H1 (cell line): ENCODE data around the gene OR10J5. TPM values are rescaled to one million over a fixed set of nuclear protein-coding genes. Genes with fewer than 3 reads are reported as not detected.

Source experiments
- CTCF ChIA-PET: fragments of 300-600 bp; sonication (Branson Sonifier 250); formaldehyde crosslinking; loops from one replicate; lab custom pipeline; 2021; ENCODE audit not compliant: partially characterized antibody; lab: Charles Lee
- POLR2A ChIA-PET: fragments of 300-600 bp; sonication (Branson Sonifier 250); formaldehyde crosslinking; loops from one replicate; lab custom pipeline; 2021; ENCODE audit warnings: inconsistent platforms; ENCODE audit not compliant: partially characterized antibody; lab: Charles Lee
- DNase-seq, 2 experiments: peaks; one replicate each; pipeline versions ENCODE4 v3.0.0 to v3.0.0-alpha.2; 2010 to 2022; ENCODE audit warnings: low spot score in 2 of 2, low read depth in 1 of 2, mixed read lengths in 1 of 2
- FAIRE-seq: peaks from 2 replicates; lab custom pipeline; 2011; peaks lifted over from hg19 to GRCh38; lab: Jason Lieb, UNC
- H2AFZ ChIP-seq: 2 replicates; pipeline ENCODE4 v1.8.1; 2012; ENCODE audit warnings: low read length, inconsistent platforms
- H2AK5ac ChIP-seq: 2 replicates; pipeline ENCODE4 v1.6.1; 2013; ENCODE audit warnings: low read depth, low read length
- H2BK120ac ChIP-seq: replicated peaks from 2 replicates; pipeline ENCODE3; 2013; ENCODE audit warnings: low read depth, low read length, inconsistent platforms
- H2BK12ac ChIP-seq: 2 replicates; pipeline ENCODE4 v1.6.1; 2013; ENCODE audit warnings: low read depth, low read length
- H2BK15ac ChIP-seq: 2 replicates; pipeline ENCODE4 v1.6.1; 2013; ENCODE audit warnings: low read length
- H2BK20ac ChIP-seq: 2 replicates; pipeline ENCODE4 v1.6.1; 2013; ENCODE audit warnings: low read length
- H2BK5ac ChIP-seq: 2 replicates; pipeline ENCODE4 v1.6.1; 2013; ENCODE audit warnings: low read depth, low read length
- H3K14ac ChIP-seq: 2 replicates; pipeline ENCODE4 v1.6.1; 2013; ENCODE audit warnings: inconsistent platforms; ENCODE audit not compliant: insufficient read length
- H3K18ac ChIP-seq: 2 replicates; pipeline ENCODE4 v1.6.1; 2013; ENCODE audit warnings: low read length; ENCODE audit errors: extremely low read depth
- H3K23ac ChIP-seq: 2 replicates; pipeline ENCODE4 v1.6.1; 2013; ENCODE audit warnings: inconsistent platforms; ENCODE audit not compliant: insufficient read length
- H3K23me2 ChIP-seq: 2 replicates; pipeline ENCODE4 v1.6.1; 2013; ENCODE audit warnings: low read depth, low read length
- H3K27ac ChIP-seq: 2 replicates; pipeline ENCODE4 v1.6.1; 2011; ENCODE audit warnings: low read depth, low read length, inconsistent platforms
- H3K27me3 ChIP-seq, 4 experiments: replicated peaks in 1 of 4; 1 replicate in 1 of 4; 2 replicates in 3 of 4; pipeline versions ENCODE4 v1.6.1 to v1.8.1; 2011 to 2013; ENCODE audit warnings: low read length in 3 of 4, mild to moderate bottlenecking in 3 of 4, inconsistent platforms in 2 of 4, mixed read lengths in 2 of 4, moderate library complexity in 1 of 4; ENCODE audit not compliant: control insufficient read depth in 3 of 4, insufficient read depth in 3 of 4; ENCODE audit errors: extremely low read depth in 1 of 4
- H3K36me3 ChIP-seq, 4 experiments: 2 replicates each; pipeline versions ENCODE4 v1.6.1 to v1.8.1; 2011 to 2013; ENCODE audit warnings: mild to moderate bottlenecking in 4 of 4, low read length in 3 of 4, moderate library complexity in 2 of 4, control low read depth in 1 of 4, inconsistent platforms in 1 of 4; ENCODE audit not compliant: insufficient read depth in 4 of 4, control insufficient read depth in 2 of 4
- H3K4ac ChIP-seq: replicated peaks from 2 replicates; pipeline ENCODE3; 2013; ENCODE audit warnings: low read length, low read depth, mixed read lengths, inconsistent platforms; ENCODE audit not compliant: insufficient read length
- H3K4me1 ChIP-seq, 4 experiments: replicated peaks in 1 of 4; 1 replicate in 1 of 4; 2 replicates in 3 of 4; pipeline versions ENCODE4 v1.6.1 to v1.8.1; 2011 to 2013; ENCODE audit warnings: low read length in 3 of 4, inconsistent platforms in 2 of 4, mixed read lengths in 1 of 4; ENCODE audit not compliant: insufficient read depth in 4 of 4, control insufficient read depth in 3 of 4
- H3K4me2 ChIP-seq, 2 experiments: 2 replicates each; pipeline versions ENCODE4 v1.6.1 to v1.8.1; 2011 to 2013; ENCODE audit warnings: low read depth in 2 of 2, low read length in 2 of 2, control low read depth in 1 of 2, inconsistent platforms in 1 of 2, mild to moderate bottlenecking in 1 of 2; ENCODE audit not compliant: insufficient read depth in 1 of 2
- H3K4me3 ChIP-seq, 4 experiments: fragments of 200-600, 300-600 bp in 1 of 4; sonication (generic), shearing (Covaris generic), sonication (Bioruptor Twin) in 1 of 4; 2 replicates each; pipeline versions ENCODE4 v1.5.1 to v1.8.1; 2011 to 2016; ENCODE audit warnings: low read length in 4 of 4, low read depth in 3 of 4, control low read depth in 2 of 4, inconsistent platforms in 2 of 4, mild to moderate bottlenecking in 2 of 4, mixed read lengths in 1 of 4, moderate library complexity in 1 of 4; ENCODE audit not compliant: insufficient read depth in 2 of 4; ENCODE audit errors: extremely low read depth in 1 of 4
- H3K56ac ChIP-seq: replicated peaks from 2 replicates; pipeline ENCODE3; 2013; ENCODE audit warnings: low read depth, mild to moderate bottlenecking, mixed read lengths, low read length, inconsistent platforms; ENCODE audit not compliant: insufficient read length
- H3K79me1 ChIP-seq: 2 replicates; pipeline ENCODE4 v1.6.1; 2013; ENCODE audit warnings: low read depth, low read length, control low read depth
- H3K79me2 ChIP-seq, 2 experiments: 2 replicates each; pipeline versions ENCODE4 v1.6.1 to v1.8.1; 2012 to 2013; ENCODE audit warnings: low read length in 2 of 2, mild to moderate bottlenecking in 2 of 2, inconsistent platforms in 1 of 2; ENCODE audit not compliant: insufficient read depth in 2 of 2, control insufficient read depth in 1 of 2
- H3K9ac ChIP-seq, 4 experiments: replicated peaks in 1 of 4; 1 replicate in 1 of 4; 2 replicates in 3 of 4; pipeline versions ENCODE4 v1.6.1 to v1.8.1; 2011 to 2013; ENCODE audit warnings: low read depth in 3 of 4, low read length in 3 of 4, control low read depth in 2 of 4, mild to moderate bottlenecking in 2 of 4, moderate library complexity in 2 of 4, inconsistent platforms in 1 of 4; ENCODE audit errors: extremely low read depth in 1 of 4
- H3K9me3 ChIP-seq, 2 experiments: 2 replicates each; pipeline versions ENCODE4 v1.6.1 to v1.8.1; 2012 to 2013; ENCODE audit warnings: mild to moderate bottlenecking in 2 of 2, moderate library complexity in 2 of 2, control low read depth in 1 of 2, inconsistent platforms in 1 of 2, low read depth in 1 of 2, low read length in 1 of 2, mixed read lengths in 1 of 2; ENCODE audit not compliant: insufficient read depth in 2 of 2
- H4K20me1 ChIP-seq, 2 experiments: replicated peaks in 1 of 2; 2 replicates each; pipeline versions ENCODE3 to v1.8.1; 2011 to 2013; ENCODE audit warnings: inconsistent platforms in 2 of 2, low read length in 2 of 2, mild to moderate bottlenecking in 1 of 2; ENCODE audit not compliant: insufficient read depth in 2 of 2, control insufficient read depth in 1 of 2
- H4K5ac ChIP-seq: 2 replicates; pipeline ENCODE4 v1.6.1; 2013; ENCODE audit warnings: low read length, low read depth, mixed read lengths, inconsistent platforms; ENCODE audit not compliant: insufficient read length
- H4K8ac ChIP-seq: 2 replicates; pipeline ENCODE4 v1.8.0; 2013; ENCODE audit warnings: mild to moderate bottlenecking, moderate library complexity, low read length, inconsistent platforms; ENCODE audit not compliant: insufficient read depth; ENCODE audit errors: extremely low read depth
- H4K91ac ChIP-seq: replicated peaks from 2 replicates; pipeline ENCODE3; 2013; ENCODE audit warnings: low read length, mixed read lengths, inconsistent platforms; ENCODE audit not compliant: insufficient read length
- HDAC6 ChIP-seq: IDR thresholded peaks from one replicate; pipeline ENCODE4 v1.7.1; 2012; ENCODE audit warnings: low read depth, mild to moderate bottlenecking, inconsistent platforms, low read length, moderate library complexity
- SIX5 ChIP-seq: IDR thresholded peaks from 2 replicates; pipeline ENCODE4 v1.6.1; 2011; ENCODE audit warnings: mild to moderate bottlenecking, low read depth, low read length
- TAF1 ChIP-seq: IDR thresholded peaks from 2 replicates; pipeline ENCODE4 v1.6.1; 2011; ENCODE audit warnings: mild to moderate bottlenecking, low read depth, low read length
- TBP ChIP-seq: IDR thresholded peaks from 2 replicates; pipeline ENCODE4 v1.6.1; 2011; ENCODE audit warnings: low read depth, low read length, improper control_type of control experiment
- ZNF274 ChIP-seq: IDR thresholded peaks from 2 replicates; pipeline ENCODE4 v1.7.0; 2012; ENCODE audit warnings: low read length, borderline replicate concordance; ENCODE audit errors: extremely low read depth
- WGBS, 2 experiments: shearing (Covaris generic) in 1 of 2; methylation state at CpG; one replicate each; pipeline versions ENCODE4 v1.1.6 to v1.1.7; 2013 to 2015; ENCODE audit warnings: low lambda C conversion rate in 2 of 2, mixed read lengths in 2 of 2, inconsistent platforms in 1 of 2, low coverage in 1 of 2, missing lambda C conversion rate in 1 of 2; ENCODE audit not compliant: insufficient replicate concordance in 2 of 2, insufficient coverage in 1 of 2, insufficient read length in 1 of 2; ENCODE audit errors: extremely low coverage in 1 of 2, missing lambda C conversion rate in 1 of 2; 5-methylcytosine and 5-hydroxymethylcytosine counted together
- polyA plus RNA-seq, 7 experiments: library from polyadenylated mRNA; depleted of rRNA in 3 of 7; stranded (reverse) in 5 of 7; unstranded in 2 of 7; fragments of >200 nt in 5 of 7; fragments of 200-250 nt in 2 of 7; gene quantifications; 1 replicate in 5 of 7; 2 replicates in 1 of 7; 4 replicates in 1 of 7; pipeline versions ENCODE4 v1.2.1 to v1.2.3, GENCODE V29; 2011 to 2013; ENCODE audit warnings: missing spikeins in 2 of 7, mixed read lengths in 2 of 7
- total RNA-seq: library from RNA; stranded (reverse); fragmentation: NEBNext Ultra II Directional; extraction: Animal tissue kit (Norgen Biotek cat#: 25700); gene quantifications from 2 replicates; pipeline ENCODE4 v1.2.1, GENCODE V29; 2021

Gene OR10J5
- total and polyA plus RNA-seq, 2 of the 8 experiments (the other 6 are each of a cell fraction or from before 2014, with no cell fraction given): not detected

DNA sequence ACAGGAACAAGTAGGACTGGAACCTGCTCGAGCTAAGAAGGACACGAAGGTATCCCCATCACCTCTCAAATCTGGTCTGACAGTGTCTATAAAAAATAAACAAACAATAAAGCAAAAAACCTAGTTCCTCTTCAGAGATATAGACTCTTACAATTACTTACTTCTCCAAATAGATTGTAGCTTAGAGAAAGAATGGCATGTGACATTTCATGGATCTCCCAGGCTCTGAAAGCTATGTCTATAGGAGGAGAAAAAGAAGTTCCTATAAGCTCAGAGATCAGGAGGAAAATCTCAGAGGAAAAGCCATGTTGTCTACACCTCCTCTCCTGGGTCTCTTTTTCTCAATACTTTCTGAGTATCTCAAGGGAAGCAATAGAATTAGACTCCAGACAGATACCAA, 12.3 kb upstream of the OR10J5 start:
- no peaks in the 10 kb centered on the region for H3K36me3 ChIP-seq
- TF ChIP-seq TAF1 (no peak), TBP (no peak), ZNF274 (no peak), SIX5 (no peak), HDAC6 (no peak)
- H3K4me2 ChIP-seq: no peak overlapping the region
- no peak overlapping the region for H2AK5ac ChIP-seq
- no peaks in the 10 kb centered on the region for H3K79me1 ChIP-seq
- H2BK15ac ChIP-seq: no peak overlapping the region
- no peak overlapping the region for H3K9ac ChIP-seq
- 53% methylated on average over 2 of the region's 2 CpGs; no CpG with 5 or more reads in 1 of the 2 experiments for WGBS, 2 experiments
- no peak overlapping the region for H4K91ac ChIP-seq
- no peak overlapping the region for H3K27ac ChIP-seq
- H3K23ac ChIP-seq: no peak overlapping the region
- no peaks in the 10 kb centered on the region for H4K20me1 ChIP-seq
- H2AFZ ChIP-seq: no peak overlapping the region
- H3K18ac ChIP-seq: no peak overlapping the region
- H3K9me3 ChIP-seq: peaks cover 40 to 41% of the 10 kb centered on the region in 2 experiments
- no peak for DNase-seq
- H3K14ac ChIP-seq: no peak overlapping the region
- no peak overlapping the region for H4K8ac ChIP-seq
- ChIA-PET CTCF (no interaction called here), POLR2A (no interaction called here)
- H4K5ac ChIP-seq: no peak overlapping the region
- H3K23me2 ChIP-seq: no peaks in the 10 kb centered on the region
- no peak for FAIRE-seq
- no peak overlapping the region for H3K56ac ChIP-seq
- no peaks in the 10 kb centered on the region for H3K4me1 ChIP-seq
- no peak overlapping the region for H3K4ac ChIP-seq
- no peak overlapping the region for H2BK12ac ChIP-seq
- no peak overlapping the region for H2BK5ac ChIP-seq
- H3K4me3 ChIP-seq: no peak overlapping the region
- H3K27me3 ChIP-seq: no peaks in the 10 kb centered on the region
- H2BK20ac ChIP-seq: no peak overlapping the region
- no peaks in the 10 kb centered on the region for H3K79me2 ChIP-seq
- H2BK120ac ChIP-seq: no peak overlapping the region
